Measurements from ENCODE around the gene VSIG4. TPM values are rescaled to one million over a fixed set of nuclear protein-coding genes. Genes with fewer than 3 reads are reported as not detected.

VSIG4 gene
- total RNA-seq, 2 experiments from 2014 or later: not detected

DNA sequence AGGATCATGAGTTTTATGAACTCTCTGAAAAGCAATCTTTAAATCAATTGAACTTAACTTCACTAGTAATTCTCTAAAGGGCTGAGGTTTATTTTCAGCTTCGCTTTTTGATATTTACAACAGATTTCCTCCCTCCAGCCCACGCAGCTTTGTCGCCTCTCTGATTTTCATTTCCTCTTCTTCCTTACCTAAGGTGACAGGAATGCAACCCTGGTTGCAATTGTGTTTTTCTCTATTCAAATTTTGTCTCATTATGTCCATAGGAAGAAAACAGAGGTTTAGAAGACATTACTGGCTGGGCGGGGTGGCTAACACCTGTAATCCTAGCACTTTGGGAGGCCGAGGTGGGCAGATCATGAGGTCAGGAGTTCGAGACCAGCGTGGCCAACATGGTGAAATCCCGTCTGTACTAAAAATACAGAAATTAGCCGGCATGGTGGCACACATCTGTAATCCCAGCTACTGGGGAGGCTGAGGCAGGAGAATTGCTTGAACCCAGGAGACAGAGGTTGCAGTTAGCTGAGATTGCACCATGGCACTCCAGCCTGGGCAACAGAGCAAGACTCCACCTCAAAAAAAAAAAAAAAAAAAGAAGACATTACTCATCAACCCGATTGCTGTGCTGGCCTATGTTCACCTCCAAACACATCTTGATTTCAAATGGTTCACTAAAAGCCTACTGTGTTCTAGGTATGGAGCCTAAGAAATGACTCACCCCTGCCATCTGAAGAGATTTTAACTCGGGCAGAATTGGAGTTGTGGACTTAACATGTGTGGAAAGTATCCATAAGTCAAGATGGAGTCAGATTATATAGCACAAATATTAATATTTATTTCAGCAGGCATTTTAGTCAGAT lies 36.8 kb downstream of the VSIG4 start:
- Mint-ChIP-seq H3K27me3 (no peaks in the 10 kb centered on the region), H3K36me3 (peaks cover 2% of the 10 kb centered on the region), H3K4me3 (no peak overlapping the region), H3K4me1 (ENCODE audit: low read depth) (peaks cover 64% of the 10 kb centered on the region), H3K27ac (no peak overlapping the region), H3K9me3 (no peaks in the 10 kb centered on the region)
- no peak for DNase-seq
- POLR2A ChIA-PET: no interaction called here
- CTCF ChIA-PET: interaction anchor here (0.6 to 2.2 kb wide), 3 partner anchors 14 to 406 kb away, joined by 3 to 6 read pairs (median 3); no protein-coding TSS in a partner anchor
- intact Hi-C loops (cut with micrococcal nuclease): no loop called here

DNA sequence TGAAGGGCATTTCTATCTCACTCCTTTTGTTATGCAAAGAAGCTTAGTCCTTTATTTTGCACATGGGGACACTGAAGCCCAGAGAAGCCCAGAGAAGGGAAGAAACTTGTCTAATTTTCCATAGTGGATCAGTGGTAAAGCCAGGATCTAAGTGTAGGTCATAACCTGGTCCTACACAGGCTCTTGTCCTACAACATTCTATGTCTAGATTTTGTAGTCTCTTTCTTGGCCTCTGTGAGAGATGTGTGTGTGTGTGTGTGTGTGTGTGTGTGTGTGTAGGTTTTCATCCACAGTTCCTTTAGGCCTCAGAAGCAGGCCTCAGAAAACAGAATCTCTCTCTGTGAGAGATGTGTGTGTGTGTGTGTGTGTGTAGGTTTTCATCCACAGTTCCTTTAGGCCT lies 38.3 kb downstream of the VSIG4 start:
- ChIA-PET CTCF (no interaction called here), POLR2A (no interaction called here)
- no peaks in the 10 kb centered on the region for H3K27me3 Mint-ChIP-seq
- H3K4me1 Mint-ChIP-seq (ENCODE audit: low read depth): peaks cover 59% of the 10 kb centered on the region
- no peak for DNase-seq
- no peak overlapping the region for H3K27ac Mint-ChIP-seq
- intact Hi-C loops (cut with micrococcal nuclease): no loop called here
- H3K9me3 Mint-ChIP-seq: no peaks in the 10 kb centered on the region
- H3K4me3 Mint-ChIP-seq: no peak overlapping the region
- H3K36me3 Mint-ChIP-seq: peaks cover 2% of the 10 kb centered on the region

DNA sequence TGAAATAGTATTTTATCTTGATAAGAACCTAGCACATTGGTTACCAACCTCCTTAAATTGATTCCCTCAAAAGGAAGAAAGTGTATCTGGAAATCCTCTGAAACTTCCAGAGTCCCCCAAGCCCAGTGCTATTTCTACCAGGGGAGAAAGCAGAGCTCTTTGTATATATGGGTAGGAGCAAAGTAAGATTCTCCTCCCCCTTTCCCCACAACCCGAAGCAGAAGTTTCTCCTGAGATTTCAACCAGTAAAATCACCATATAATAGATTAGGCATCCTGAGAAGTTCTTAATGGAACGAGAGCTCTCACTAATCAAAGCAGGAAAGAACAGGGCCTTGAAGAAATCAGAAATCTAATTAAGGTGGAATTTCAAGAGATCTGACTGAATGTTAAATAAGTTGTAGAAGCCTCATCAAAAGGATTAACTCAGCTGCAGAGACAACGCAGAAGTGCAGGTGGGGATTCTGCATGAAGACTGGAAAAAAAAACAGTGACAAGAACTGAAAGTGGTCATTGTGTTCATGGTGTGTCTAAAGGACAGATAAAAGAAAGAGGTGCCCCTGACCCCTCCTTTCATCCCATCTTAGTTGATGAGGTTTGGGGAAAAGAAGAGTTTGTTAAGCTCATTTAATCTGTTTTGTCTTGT lies 39.1 kb downstream of the VSIG4 start:
- DNase-seq: no peak
- H3K4me3 Mint-ChIP-seq: no peak overlapping the region
- H3K36me3 Mint-ChIP-seq: peaks cover 2% of the 10 kb centered on the region
- intact Hi-C loops (cut with micrococcal nuclease): no loop called here
- ChIA-PET CTCF (interaction anchor here (0.7 kb wide), 1 partner anchor 134 kb away, joined by 3 read pairs; no protein-coding TSS in a partner anchor), POLR2A (no interaction called here)
- H3K27ac Mint-ChIP-seq: no peak overlapping the region
- peaks cover 53% of the 10 kb centered on the region for H3K4me1 Mint-ChIP-seq (ENCODE audit: low read depth)
- H3K27me3 Mint-ChIP-seq: no peaks in the 10 kb centered on the region
- H3K9me3 Mint-ChIP-seq: no peaks in the 10 kb centered on the region

DNA sequence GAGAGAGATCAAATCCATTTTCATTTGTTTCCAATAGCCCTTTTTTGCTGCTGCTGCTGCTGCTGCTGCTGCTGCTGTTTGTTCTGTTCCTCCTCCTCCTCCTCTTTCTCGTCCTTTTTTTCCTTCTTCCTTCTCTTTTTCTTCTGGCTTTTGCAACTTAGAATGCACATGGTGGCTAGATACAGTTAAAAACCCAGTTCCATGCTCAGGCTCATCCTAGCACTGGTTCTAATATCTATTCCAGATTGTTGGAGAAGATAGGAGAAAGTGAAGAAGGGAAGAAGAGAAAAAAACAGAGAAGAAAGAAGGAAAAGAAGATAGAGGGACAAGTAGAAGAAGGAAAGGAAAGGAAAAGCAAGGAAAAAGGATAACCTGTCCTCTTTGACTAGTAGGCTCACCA lies 39.7 kb downstream of the VSIG4 start:
- ChIA-PET POLR2A (no interaction called here), CTCF (no interaction called here)
- no peak overlapping the region for H3K4me3 Mint-ChIP-seq
- no peak overlapping the region for H3K27ac Mint-ChIP-seq
- intact Hi-C loops (cut with micrococcal nuclease): no loop called here
- H3K9me3 Mint-ChIP-seq: no peaks in the 10 kb centered on the region
- no peak for DNase-seq
- H3K4me1 Mint-ChIP-seq (ENCODE audit: low read depth): peaks cover 49% of the 10 kb centered on the region
- no peaks in the 10 kb centered on the region for H3K36me3 Mint-ChIP-seq
- no peaks in the 10 kb centered on the region for H3K27me3 Mint-ChIP-seq

DNA sequence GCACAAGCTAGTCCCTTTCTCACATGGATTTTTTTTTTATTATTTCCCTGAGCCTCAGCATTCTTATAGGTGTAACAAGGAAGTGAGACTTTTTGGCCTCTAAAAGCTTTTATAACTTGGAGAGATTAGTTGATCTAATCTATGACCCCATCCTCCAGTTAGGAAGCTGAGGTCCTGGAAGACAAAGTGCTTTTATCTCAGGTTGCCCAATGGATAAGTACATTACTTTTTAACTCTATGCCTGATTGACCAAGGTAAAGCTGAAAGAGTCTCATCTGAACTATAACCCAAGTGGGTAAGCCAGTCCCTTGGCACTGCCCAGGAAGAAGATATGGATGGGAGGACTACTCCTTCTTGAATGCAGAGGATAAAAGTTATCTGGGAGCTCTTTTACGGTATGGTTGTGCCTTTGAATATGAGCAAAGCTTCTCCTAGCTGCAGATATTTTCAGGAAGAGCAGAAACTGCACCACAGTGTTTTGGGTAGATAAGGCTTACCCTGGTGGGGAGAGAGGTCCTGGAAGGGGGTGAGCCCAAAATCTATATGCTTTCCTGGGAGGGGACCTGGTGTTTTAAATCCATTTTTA lies 40.2 kb downstream of the VSIG4 start:
- DNase-seq: no peak
- CTCF ChIA-PET: no interaction called here
- Mint-ChIP-seq H3K9me3 (no peaks in the 10 kb centered on the region), H3K27ac (no peak overlapping the region), H3K4me1 (ENCODE audit: low read depth) (peaks cover 49% of the 10 kb centered on the region), H3K4me3 (no peak overlapping the region), H3K27me3 (no peaks in the 10 kb centered on the region), H3K36me3 (no peaks in the 10 kb centered on the region)
- POLR2A ChIA-PET: no interaction called here
- intact Hi-C loops (cut with micrococcal nuclease): no loop called here

DNA sequence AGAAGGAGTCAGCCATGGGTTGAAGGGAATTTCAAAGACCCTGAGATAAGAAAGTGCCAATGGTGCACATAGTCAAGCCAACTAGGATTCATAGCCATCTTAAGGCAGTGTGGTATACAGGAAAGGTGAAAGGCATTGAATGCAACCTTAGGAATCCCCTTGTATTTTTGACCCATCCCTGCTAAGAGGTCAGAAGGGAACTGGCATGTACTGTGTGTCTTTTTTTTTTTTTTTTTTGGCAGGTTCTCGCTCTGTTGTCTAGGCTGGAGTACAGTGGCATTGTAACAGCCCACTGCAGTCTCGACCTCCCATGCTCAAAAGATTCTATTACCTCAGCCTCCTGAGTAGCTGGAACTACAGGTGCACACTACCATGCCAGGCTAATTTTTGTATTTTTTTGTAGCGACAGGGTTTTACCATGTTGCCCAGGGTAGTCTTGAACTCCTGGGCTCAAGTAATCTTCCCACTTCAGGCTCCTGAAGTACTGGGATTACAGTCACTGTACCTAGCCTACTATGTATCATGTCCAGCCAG lies 40.8 kb downstream of the VSIG4 start:
- Mint-ChIP-seq H3K4me3 (no peak overlapping the region), H3K4me1 (ENCODE audit: low read depth) (peaks cover 49% of the 10 kb centered on the region), H3K27ac (no peak overlapping the region), H3K36me3 (no peaks in the 10 kb centered on the region), H3K9me3 (no peaks in the 10 kb centered on the region), H3K27me3 (no peaks in the 10 kb centered on the region)
- intact Hi-C loops (cut with micrococcal nuclease): no loop called here
- POLR2A ChIA-PET: no interaction called here
- no peak for DNase-seq
- CTCF ChIA-PET: interaction anchor here (1.0 kb wide), 1 partner anchor 31 kb away, joined by 3 read pairs; no protein-coding TSS in a partner anchor

DNA sequence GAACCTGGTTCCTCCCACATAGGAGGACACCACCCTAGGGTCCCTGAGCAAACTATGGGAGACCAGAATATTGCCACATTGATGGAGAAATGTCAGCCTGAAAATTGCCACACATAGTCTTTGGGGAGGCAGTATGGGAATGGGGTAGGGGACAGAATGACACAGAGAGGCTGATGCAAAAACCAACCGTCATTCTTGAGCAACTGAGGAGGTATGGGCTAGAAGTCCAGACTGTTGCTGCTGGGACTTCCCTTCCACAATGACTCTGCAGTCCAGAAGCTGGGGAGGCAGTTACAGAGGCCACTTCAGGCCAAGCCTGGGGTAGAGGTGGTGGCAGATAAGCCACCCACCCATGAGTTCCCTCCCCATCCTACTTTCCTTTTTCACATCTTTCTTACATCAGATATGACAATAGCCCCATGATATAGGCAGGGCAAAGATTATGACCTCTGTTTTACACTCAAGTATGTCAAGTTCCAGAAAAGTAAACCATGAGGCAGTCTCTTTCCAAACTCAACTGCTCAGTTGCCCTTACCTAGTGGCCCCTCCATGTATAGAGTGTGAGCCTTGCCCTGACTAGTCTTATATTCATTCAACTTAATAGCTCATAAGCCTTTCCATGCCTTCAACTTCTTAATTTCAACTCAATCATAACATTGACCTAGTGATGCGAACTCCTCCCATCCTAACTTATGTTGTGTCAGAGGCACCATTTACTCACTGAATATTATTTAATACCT lies 41.7 kb downstream of the VSIG4 start:
- H3K36me3 Mint-ChIP-seq: no peaks in the 10 kb centered on the region
- no peak overlapping the region for H3K4me3 Mint-ChIP-seq
- intact Hi-C loops (cut with micrococcal nuclease): no loop called here
- CTCF ChIA-PET: interaction anchor here (1.0 kb wide), 1 partner anchor 32 kb away, joined by 3 read pairs; no protein-coding TSS in a partner anchor
- POLR2A ChIA-PET: no interaction called here
- DNase-seq: no peak
- no peaks in the 10 kb centered on the region for H3K27me3 Mint-ChIP-seq
- no peaks in the 10 kb centered on the region for H3K9me3 Mint-ChIP-seq
- no peak overlapping the region for H3K27ac Mint-ChIP-seq
- H3K4me1 Mint-ChIP-seq (ENCODE audit: low read depth): peaks cover 52% of the 10 kb centered on the region

DNA sequence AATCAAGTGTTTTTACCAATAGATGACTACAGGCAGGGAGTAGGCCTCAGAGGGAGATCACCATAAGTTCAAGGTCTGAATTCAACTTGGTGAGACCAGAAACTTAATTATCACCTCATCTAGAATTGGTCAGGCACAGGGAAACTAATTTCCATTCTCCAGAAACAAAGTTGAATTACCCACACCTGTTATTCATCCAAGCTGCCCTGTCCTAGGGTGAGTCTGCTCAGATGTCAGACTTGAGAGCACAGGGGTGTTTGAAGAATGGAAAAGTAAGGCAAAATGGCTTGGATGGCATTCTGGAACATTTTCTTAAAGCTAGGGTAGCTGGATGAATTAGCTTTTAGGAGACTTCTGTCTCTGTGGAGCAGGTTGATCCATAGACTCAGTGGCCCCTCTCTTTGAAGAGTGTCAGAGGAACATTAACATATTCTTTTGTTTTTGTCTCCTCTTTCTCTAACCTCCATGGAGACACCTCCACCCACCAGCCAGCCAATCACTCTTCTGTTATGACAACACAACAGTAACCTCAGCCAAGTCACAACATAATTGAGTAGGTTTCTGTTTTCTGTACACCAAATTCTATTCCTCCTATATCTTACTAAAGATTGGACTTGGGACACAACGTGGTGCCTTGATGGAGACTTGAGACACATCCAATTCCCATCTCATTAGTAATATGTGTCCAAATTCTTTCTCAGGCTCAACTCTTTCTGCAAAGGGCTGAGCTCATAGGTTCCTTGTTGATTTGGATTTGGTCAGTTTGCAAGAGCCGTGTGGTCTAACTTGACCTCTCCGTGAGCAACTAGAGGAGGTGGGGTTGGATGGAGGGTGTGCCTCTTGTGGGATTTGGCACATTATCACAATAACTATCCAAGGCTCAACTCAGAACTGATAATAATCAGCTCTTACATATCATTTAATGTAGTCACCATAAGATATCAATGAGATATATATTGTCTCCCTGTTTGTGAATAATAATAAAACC lies 45.1 kb downstream of the VSIG4 start:
- CTCF ChIA-PET: interaction anchor here (0.6 to 1.4 kb wide), 4 partner anchors 9 to 336 kb away, joined by 3 read pairs; no protein-coding TSS in a partner anchor
- Mint-ChIP-seq H3K9me3 (no peaks in the 10 kb centered on the region), H3K27me3 (no peaks in the 10 kb centered on the region), H3K4me3 (no peak overlapping the region), H3K36me3 (no peaks in the 10 kb centered on the region), H3K27ac (no peak overlapping the region), H3K4me1 (ENCODE audit: low read depth) (peaks cover 25% of the 10 kb centered on the region)
- DNase-seq: peak; percentile 54
- POLR2A ChIA-PET: interaction anchor here (1.4 kb wide), 1 partner anchor 52 kb away, joined by 4 read pairs; no protein-coding TSS in a partner anchor
- intact Hi-C loops (cut with micrococcal nuclease): no loop called here

DNA sequence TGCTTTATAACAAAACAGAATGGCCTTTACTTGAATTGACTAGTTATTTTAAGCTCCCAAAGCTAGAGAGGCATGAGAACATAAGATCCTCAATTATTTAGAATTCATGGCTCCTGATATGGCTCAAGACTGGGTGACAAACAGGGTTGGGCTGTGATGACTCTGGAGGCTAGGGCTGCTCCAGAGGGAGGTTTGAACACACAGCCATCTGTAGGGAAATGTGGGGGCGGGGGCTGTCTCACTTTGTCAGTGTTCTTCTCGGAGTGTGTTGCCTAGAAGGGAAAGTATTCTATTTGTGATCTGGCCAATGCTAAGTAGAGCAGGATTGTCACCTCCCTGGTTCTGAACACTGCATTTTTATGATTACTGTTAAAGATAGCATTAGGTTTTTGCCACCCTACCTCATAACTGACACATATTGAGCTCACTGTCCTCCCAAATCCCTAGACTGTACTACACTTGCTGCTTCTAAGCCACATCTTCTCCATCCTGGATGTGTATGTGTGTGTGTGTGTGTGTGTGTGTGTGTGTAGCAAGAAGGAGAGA lies 45.9 kb downstream of the VSIG4 start:
- no peaks in the 10 kb centered on the region for H3K36me3 Mint-ChIP-seq
- ChIA-PET POLR2A (interaction anchor here (1.4 kb wide), 1 partner anchor 53 kb away, joined by 4 read pairs; no protein-coding TSS in a partner anchor), CTCF (no interaction called here)
- peaks cover 23% of the 10 kb centered on the region for H3K4me1 Mint-ChIP-seq (ENCODE audit: low read depth)
- H3K9me3 Mint-ChIP-seq: no peaks in the 10 kb centered on the region
- H3K4me3 Mint-ChIP-seq: no peak overlapping the region
- DNase-seq: peak; percentile 50
- intact Hi-C loops (cut with micrococcal nuclease): no loop called here
- no peaks in the 10 kb centered on the region for H3K27me3 Mint-ChIP-seq
- no peak overlapping the region for H3K27ac Mint-ChIP-seq

DNA sequence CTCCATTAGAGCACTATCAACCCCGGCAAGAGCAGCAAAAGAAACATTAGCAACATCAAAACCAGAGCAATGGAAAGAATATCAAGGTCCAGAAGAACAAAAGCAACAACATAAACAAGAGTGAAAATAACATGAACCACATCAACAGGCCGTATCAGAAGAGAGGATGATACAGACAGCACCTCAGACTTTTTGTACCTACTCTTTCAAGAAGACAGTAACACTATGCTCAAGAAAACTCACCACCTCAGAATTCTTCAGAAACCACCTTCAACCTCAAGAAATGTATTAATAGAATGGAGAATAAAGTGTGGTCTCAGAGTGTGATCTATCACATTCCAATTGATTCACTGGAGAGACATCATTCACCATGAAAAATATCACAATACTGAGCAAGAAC lies 46.5 kb downstream of the VSIG4 start:
- H3K4me1 Mint-ChIP-seq (ENCODE audit: low read depth): peaks cover 23% of the 10 kb centered on the region
- H3K4me3 Mint-ChIP-seq: no peak overlapping the region
- H3K27ac Mint-ChIP-seq: no peak overlapping the region
- no peaks in the 10 kb centered on the region for H3K27me3 Mint-ChIP-seq
- no peaks in the 10 kb centered on the region for H3K9me3 Mint-ChIP-seq
- no peak for DNase-seq
- POLR2A ChIA-PET: no interaction called here
- intact Hi-C loops (cut with micrococcal nuclease): no loop called here
- H3K36me3 Mint-ChIP-seq: no peaks in the 10 kb centered on the region
- CTCF ChIA-PET: no interaction called here

DNA sequence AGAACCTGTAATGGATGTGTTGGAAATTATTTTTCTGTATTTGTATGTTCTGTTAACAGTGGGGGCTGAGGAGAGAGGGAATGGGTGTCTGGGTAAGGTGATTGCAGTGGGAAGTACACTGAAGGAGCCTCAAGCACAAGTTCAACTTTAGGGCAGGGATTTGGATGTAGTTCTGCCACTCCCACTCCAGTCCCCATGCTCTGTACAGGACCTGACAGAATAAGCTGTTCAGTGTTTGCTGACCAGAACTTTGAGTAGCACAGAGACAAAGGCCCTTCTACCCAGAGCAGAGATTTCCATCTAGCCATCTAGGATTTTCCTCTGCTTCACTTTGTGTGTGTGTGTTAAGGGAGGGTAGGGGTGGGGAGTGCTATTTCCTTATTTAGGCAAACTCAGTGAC lies 49.2 kb downstream of the VSIG4 start:
- Mint-ChIP-seq H3K9me3 (no peaks in the 10 kb centered on the region), H3K4me3 (no peak overlapping the region), H3K27ac (no peak overlapping the region), H3K4me1 (ENCODE audit: low read depth) (peaks cover 38% of the 10 kb centered on the region), H3K27me3 (no peaks in the 10 kb centered on the region), H3K36me3 (no peaks in the 10 kb centered on the region)
- CTCF ChIA-PET: no interaction called here
- intact Hi-C loops (cut with micrococcal nuclease): no loop called here
- POLR2A ChIA-PET: no interaction called here
- no peak for DNase-seq
